ENCODE data around the gene SYNE1. TPM values are rescaled to one million over a fixed set of nuclear protein-coding genes. Genes with fewer than 3 reads are reported as not detected.

The SYNE1 gene
- total and polyA plus RNA-seq, 9 donors, result 70.4 to 279 (median 154) TPM

- WGBS, 3 donors, result 42 to 56% (median 49%) methylated on average over 8 of the region's 8 CpGs
- H3K9me3 ChIP-seq, result no peaks in the 10 kb centered on the region
- intact Hi-C loops (cut with DNase I), result loop anchor here in 1 of 4 donors (2.0 kb wide), 1 partner anchor 90 kb away; no protein-coding TSS in a partner anchor
- no peaks in the 10 kb centered on the region for H3K27me3 ChIP-seq
- no peak for TF ChIP-seq POLR2A (IDR thresholded peaks at IDR 0.05)
- no peak for TF ChIP-seq EP300 (IDR thresholded peaks at IDR 0.05)
- peak in 1 of 3 donors; percentile 25 for TF ChIP-seq CTCF (IDR thresholded peaks at IDR 0.05)
- H3K4me3 ChIP-seq, result no peak overlapping the region
- peak; percentile 60 to 76 (median 71) for DNase-seq
- H3K4me1 ChIP-seq (ENCODE audit: insufficient read depth), result no peaks in the 10 kb centered on the region
- H3K36me3 ChIP-seq, result no peaks in the 10 kb centered on the region
- H3K27ac ChIP-seq, result no peak overlapping the region
Observed at GRCh38 chr6:152642578-152643375, 5.6 kb upstream of the SYNE1 start.

GRCh38 chr6:152636609-152637295 lies 410 bp downstream of the SYNE1 start:
- DNase-seq, result peak; percentile 64 to 79 (median 73)
- Histone ChIP-seq H3K4me3 (peak overlapping the region; percentile 84), H3K9me3 (no peaks in the 10 kb centered on the region), H3K4me1 (ENCODE audit: insufficient read depth) (peaks cover 1% of the 10 kb centered on the region), H3K27me3 (no peaks in the 10 kb centered on the region), H3K36me3 (no peaks in the 10 kb centered on the region), H3K27ac (peak overlapping the region; percentile 71 to 80)
- TF ChIP-seq CTCF (IDR thresholded peaks at IDR 0.05) (no peak), EP300 (IDR thresholded peaks at IDR 0.05) (no peak), POLR2A (IDR thresholded peaks at IDR 0.05) (no peak)
- intact Hi-C loops (cut with DNase I), result loop anchor here in 2 of 4 donors (5.0 to 10.0 kb wide), 2 partner anchors 69 to 82 kb away; no protein-coding TSS in a partner anchor
- 0 to 1% (median 0%) methylated on average over 55 to 72 of the region's 72 CpGs for WGBS, 3 donors

- peak overlapping the region; percentile 71 to 80 for H3K27ac ChIP-seq
- no peaks in the 10 kb centered on the region for H3K27me3 ChIP-seq
- no peaks in the 10 kb centered on the region for H3K9me3 ChIP-seq
- H3K4me1 ChIP-seq (ENCODE audit: insufficient read depth), result peaks cover 1% of the 10 kb centered on the region
- DNase-seq, result peak; percentile 46 to 69 (median 59)
- H3K4me3 ChIP-seq, result peak overlapping the region; percentile 84
- intact Hi-C loops (cut with DNase I), result loop anchor here in 2 of 4 donors (5.0 to 10.0 kb wide), 2 partner anchors 69 to 81 kb away; no protein-coding TSS in a partner anchor
- WGBS, 3 donors, result 1 to 5% (median 2%) methylated on average over 20 of the region's 20 CpGs
- no peaks in the 10 kb centered on the region for H3K36me3 ChIP-seq
- TF ChIP-seq POLR2A (IDR thresholded peaks at IDR 0.05) (no peak), CTCF (IDR thresholded peaks at IDR 0.05) (no peak)
Observed at GRCh38 chr6:152636021-152636608, 1.0 kb downstream of the SYNE1 start.

- H3K27ac ChIP-seq, result no peak overlapping the region
- peaks cover 1% of the 10 kb centered on the region for H3K4me1 ChIP-seq (ENCODE audit: insufficient read depth)
- no peaks in the 10 kb centered on the region for H3K27me3 ChIP-seq
- no peaks in the 10 kb centered on the region for H3K9me3 ChIP-seq
- 90 to 94% (median 91%) methylated on average over 3 of the region's 3 CpGs for WGBS, 3 donors
- no peaks in the 10 kb centered on the region for H3K36me3 ChIP-seq
- DNase-seq, result no peak
- no peak overlapping the region for H3K4me3 ChIP-seq
- no peak for TF ChIP-seq EP300 (IDR thresholded peaks at IDR 0.05)
- TF ChIP-seq CTCF (IDR thresholded peaks at IDR 0.05), result no peak
- TF ChIP-seq POLR2A (IDR thresholded peaks at IDR 0.05), result no peak
- intact Hi-C loops (cut with DNase I), result loop anchor here in 2 of 4 donors (5.0 to 10.0 kb wide), 2 partner anchors 67 to 80 kb away; no protein-coding TSS in a partner anchor
Observed at GRCh38 chr6:152634773-152635172, 2.4 kb downstream of the SYNE1 start.

All from ovary (tissue), 9 donors.